HG03439 (cell line): ENCODE results near the gene SH3PXD2A.

Experiments
- ATAC-seq: cut with Tn5 transposase; IDR thresholded peaks from one replicate; pipeline ENCODE4 v1.9.1; 2021; ENCODE audit warnings: mild to moderate bottlenecking, moderate library complexity; ENCODE audit not compliant: unreplicated experiment

The SH3PXD2A gene, protein sequence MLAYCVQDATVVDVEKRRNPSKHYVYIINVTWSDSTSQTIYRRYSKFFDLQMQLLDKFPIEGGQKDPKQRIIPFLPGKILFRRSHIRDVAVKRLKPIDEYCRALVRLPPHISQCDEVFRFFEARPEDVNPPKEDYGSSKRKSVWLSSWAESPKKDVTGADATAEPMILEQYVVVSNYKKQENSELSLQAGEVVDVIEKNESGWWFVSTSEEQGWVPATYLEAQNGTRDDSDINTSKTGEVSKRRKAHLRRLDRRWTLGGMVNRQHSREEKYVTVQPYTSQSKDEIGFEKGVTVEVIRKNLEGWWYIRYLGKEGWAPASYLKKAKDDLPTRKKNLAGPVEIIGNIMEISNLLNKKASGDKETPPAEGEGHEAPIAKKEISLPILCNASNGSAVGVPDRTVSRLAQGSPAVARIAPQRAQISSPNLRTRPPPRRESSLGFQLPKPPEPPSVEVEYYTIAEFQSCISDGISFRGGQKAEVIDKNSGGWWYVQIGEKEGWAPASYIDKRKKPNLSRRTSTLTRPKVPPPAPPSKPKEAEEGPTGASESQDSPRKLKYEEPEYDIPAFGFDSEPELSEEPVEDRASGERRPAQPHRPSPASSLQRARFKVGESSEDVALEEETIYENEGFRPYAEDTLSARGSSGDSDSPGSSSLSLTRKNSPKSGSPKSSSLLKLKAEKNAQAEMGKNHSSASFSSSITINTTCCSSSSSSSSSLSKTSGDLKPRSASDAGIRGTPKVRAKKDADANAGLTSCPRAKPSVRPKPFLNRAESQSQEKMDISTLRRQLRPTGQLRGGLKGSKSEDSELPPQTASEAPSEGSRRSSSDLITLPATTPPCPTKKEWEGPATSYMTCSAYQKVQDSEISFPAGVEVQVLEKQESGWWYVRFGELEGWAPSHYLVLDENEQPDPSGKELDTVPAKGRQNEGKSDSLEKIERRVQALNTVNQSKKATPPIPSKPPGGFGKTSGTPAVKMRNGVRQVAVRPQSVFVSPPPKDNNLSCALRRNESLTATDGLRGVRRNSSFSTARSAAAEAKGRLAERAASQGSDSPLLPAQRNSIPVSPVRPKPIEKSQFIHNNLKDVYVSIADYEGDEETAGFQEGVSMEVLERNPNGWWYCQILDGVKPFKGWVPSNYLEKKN

DNA sequence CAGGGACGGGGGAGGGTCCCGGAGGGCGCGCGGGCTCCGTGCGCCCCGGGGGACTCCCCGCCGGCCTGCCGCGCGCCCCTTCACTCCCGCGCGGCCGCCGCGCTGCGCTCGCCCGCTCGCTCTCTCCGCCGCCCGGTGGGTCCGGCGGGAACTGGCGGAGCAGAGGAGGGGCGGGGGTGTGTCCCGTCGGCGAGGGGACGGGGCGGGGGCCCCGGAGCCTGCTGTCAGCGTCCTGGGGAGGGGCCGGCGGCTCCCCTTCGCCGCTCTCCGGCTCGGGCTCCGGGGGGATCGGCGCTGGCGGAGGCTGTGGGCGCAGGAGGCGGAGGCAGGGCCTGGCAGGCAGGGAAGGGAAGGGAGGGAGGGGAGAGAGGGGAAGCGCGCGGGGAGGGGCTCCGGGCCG, at the start of gene SH3PXD2A:
SH3PXD2A (minus strand) TSS at position 153 of the 400 bp plus-strand sequence. CDS start 310 bp downstream, outside the sequence.
- no peak for ATAC-seq

GRCh38 chr10:103901299-103901698, 45.9 kb upstream of the SH3PXD2A start:
- ATAC-seq: no peak

DNA sequence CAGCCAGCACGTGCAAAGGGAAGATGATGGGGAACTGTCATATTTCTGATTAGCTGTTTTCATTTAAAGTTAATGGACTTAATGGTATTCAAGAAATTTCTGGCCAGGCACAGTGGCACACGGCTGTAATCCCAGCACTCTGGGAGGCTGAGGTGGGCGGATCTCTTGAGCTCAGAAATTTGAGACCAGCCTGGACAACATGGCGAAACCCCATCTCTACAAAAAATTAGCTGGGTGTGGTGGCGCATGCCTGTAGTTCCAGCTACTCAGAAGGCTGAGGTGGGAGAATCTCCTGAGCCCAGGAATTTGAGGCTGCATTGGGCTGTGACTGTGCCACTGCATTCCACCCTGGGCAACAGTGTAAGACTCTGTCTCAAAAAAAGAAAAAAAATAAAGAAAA, 43.9 kb upstream of the SH3PXD2A start:
- no peak for ATAC-seq

DNA sequence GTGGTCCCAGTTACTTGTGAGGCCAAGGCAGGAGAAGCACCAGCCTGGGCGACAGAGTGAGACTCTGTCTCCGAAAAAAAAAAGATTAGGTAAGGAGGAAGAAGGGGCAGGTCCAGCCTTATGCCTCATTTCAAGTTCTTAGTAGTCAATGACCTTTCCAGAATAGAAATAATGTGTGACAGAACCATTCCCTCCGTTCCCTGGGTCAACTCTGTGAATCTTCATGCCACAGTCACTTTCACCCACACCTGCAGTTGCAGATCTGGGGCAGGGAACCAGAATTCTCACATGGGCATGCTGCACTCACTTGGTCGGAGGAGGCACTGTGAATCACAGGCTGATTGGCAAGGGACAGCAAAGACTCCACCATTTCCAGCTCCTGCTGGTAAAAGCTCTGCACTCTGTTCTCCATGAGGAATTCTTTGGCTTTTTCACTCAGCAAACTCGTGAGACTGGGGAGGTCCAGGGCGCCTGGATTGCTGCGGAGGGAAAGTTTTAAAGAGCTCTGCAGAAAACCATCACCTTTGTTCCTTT, 41.9 kb upstream of the SH3PXD2A start:
- ATAC-seq: no peak

DNA sequence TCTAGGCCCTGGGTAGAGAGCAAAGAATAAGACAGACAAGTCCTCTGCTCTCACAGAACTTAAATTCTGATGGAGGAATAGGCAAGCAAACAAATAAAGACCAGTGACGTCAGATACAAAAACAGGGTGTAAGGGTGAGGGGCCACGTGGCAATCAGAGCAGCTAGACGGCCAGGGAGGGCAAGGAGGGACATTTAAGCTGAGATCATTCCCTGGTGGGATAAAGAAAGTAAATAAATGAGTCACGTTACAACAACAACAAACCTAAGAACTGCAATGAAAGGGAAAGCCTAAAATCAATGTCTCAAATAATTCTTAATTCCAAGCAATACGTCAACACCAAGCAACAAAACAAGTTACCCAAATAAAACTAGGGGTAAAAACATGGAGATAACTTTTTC, 40.8 kb upstream of the SH3PXD2A start:
- no peak for ATAC-seq

GRCh38 chr10:103895411-103896186, 40.2 kb upstream of the SH3PXD2A start:
- ATAC-seq: no peak

GRCh38 chr10:103894441-103894864, 39.1 kb upstream of the SH3PXD2A start:
- no peak for ATAC-seq

DNA sequence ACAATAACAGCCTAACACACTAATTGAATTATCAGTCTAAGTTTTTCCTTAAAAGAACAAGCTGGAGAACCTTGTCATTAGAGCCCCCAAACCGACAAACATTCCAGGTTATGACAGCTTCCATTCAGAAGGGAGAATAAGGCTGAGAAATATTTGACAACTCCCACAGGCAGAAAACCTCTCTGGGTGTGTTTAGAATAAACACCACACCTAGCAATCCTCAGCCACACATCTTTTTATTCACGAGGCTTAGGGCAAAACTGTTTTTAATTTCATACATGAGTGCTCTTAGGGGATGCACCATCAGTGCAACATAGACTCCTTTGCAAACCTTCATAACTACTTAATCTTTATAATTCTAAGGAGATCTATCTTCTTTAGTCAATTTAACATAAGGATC, 38.4 kb upstream of the SH3PXD2A start:
- no peak for ATAC-seq

GRCh38 chr10:103892181-103892580, 36.8 kb upstream of the SH3PXD2A start:
- ATAC-seq: no peak

DNA sequence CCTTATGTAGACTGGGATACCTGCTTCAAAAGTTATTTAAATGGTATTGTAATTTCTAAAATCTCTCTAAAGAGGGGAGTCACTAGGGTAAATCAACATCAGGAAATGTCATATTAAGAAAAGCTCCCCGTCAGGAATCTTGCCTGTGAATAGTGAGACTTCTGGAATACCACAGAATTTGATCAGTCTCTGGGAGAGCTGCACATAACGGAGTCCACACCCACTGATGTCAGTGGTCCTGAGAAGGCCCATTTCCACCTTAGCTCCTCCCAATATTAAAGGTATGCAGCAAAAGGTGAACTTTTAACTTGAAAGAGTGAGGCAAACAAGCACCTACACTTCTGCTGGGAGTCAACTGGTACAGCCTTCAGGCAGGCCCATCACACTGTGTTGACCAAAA, 35.3 kb upstream of the SH3PXD2A start:
- no peak for ATAC-seq

DNA sequence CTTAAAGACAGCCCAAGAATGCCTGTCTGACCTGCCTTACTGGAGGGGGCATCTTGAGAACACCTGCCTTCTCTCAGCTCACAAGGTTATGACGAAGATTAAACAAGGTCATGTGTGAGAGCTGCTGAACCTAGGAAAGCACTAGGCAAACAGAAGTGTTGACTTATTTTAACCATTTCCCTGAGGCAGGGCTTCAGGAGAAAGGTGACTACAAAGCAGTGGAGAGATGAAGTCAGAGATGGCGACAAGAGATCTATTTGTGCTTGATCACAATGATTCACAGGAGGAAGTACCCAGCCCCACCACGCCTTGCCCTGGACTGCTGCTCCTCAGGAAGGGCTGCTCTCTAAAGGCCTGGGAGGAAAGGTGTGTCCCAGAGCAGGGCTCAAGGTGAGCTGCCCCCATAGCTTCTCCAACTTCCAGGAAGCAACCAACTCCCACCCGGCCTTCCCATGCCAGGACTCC, 34.9 kb upstream of the SH3PXD2A start:
- ATAC-seq: no peak

DNA sequence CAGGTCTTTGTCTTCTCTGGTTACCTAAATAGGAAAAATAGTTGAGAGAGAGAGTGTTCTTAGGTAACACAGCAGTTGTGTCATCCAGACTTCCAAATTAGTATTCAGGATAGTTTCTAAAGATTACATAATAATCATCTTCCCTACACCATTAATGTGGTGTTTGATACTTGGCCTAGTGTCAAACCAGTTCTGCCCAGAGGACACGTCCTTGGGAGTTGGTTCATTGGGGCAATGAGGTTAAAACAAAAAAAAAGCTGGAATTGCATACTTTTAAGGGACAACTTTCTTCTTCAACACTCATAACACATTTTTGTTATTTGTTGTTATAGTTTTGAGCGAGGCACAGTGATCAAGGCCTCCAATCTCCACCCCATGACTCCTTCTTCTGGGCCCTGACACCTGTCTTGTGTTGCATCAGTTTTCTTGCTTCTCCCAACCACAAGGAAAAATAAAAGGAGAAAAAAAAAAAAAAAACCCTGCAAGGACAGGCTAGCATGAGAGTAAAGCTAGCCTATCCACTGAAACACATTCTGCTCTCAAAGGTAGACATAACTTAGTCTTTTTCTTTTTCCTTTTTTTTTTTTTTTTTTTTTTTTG, 33.8 kb upstream of the SH3PXD2A start:
- ATAC-seq: no peak

- no peak for ATAC-seq
Observed at GRCh38 chr10:103888113-103888841, 32.9 kb upstream of the SH3PXD2A start.

DNA sequence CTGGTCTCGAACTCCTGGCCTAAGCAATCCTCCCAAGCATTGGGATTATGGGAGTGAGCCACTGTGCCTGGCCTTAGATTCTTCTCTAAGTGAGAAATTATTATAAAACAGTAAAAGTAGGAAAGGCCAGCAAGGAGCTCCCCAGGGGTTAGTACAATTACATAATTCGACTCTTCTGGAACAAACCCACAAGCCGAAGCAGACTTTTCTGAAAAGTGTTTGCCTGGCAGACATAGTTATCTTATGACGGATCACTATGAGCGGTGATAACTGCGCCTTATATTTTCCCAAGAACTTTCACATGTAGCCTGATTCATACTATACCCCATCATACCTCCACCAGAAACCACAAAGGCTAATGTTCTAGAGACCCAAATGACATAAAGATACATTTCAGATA, 30.2 kb upstream of the SH3PXD2A start:
- ATAC-seq: no peak

DNA sequence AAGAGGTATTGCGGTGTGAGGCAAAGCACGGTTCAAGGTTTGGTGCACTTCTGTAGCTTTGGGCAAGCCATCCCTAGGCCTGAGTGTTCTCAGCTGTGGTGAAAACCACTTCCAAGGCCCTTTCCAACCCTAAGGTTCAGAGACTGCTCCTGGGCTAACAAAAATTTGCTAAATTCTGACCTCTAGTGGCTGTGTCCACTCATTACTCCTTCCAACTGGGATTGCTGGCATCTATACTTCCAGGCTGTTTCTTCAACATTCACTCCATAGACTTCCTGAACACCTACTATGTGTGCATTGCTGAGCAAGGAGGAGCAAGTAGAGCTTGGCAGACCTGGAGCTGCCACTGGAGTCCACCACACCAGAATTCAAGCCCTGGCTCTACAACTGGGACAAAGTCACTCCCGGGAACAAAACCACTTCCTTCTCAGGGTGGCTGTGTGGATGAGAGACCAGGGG, 29.3 kb upstream of the SH3PXD2A start:
- ATAC-seq: no peak

- ATAC-seq: no peak
Observed at GRCh38 chr10:103882285-103883007, 27.1 kb upstream of the SH3PXD2A start.

DNA sequence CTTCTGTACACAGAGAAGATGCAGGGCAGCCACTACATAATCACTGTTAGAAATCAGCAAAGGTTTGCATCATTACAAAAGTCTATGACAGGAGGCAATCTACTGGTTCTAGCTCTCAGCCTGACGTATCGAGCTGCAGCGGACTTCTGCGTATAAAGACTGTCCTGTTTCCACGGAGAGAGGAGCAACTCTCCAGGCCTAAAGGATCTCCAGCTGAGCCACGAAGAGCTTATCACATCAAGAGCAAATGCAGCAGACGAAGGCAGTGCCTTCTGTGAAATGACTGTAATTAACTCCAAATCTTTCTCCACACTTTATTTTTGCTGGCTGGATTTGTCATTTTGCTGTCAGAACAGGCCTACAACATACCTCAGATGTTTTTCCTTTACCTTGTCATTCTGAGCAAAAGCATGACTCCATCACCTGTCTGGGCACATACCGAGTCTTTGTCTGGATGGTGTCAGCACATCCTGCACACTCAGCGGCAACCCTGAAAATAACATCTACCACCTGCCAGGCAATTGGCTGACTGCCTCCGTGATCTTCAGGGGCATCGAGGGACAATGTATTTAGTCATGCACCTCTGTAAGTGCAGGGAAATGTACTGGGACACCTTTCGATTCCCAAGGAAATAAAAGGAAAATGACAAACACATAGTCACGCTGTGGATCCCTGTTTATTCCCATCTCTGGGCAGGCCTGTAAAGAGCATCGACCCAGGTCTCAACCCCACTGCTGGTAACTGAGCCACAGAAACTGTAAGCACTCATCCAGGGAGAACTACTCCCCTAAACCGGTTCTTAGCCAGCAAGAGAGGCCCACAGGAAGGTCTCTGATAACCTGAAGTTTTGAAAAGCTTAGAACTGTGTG, 26.3 kb upstream of the SH3PXD2A start:
- no peak for ATAC-seq
